Endothelial cell of umbilical vein (primary cell): Measurements from ENCODE around the gene FHIT. TPM values are rescaled to one million over a fixed set of nuclear protein-coding genes. Genes with fewer than 3 reads are reported as not detected.

Source experiments
- BruUV-seq: library from RNA; stranded (reverse); fragments of 400-500 nt; replicated peaks from 2 replicates; lab custom pipeline; 2021; lab: Mats Ljungman, UMichigan
- CTCF ChIA-PET: fragments of 300-600, 350-600 bp; sonication (Branson Sonifier 250); formaldehyde crosslinking; loops from one replicate; lab custom pipeline; 2021; ENCODE audit warnings: antibody characterized with exemption, inconsistent platforms; lab: Charles Lee
- POLR2A ChIA-PET: fragments of 300-600, 350-600 bp; sonication (Branson Sonifier 250); formaldehyde crosslinking; loops from one replicate; lab custom pipeline; 2021; ENCODE audit warnings: antibody characterized with exemption, inconsistent platforms; lab: Charles Lee
- DNase-seq: peaks from one replicate; pipeline ENCODE4 v3.0.0-alpha.2; 2011; ENCODE audit warnings: low read depth, low spot score
- FAIRE-seq: peaks from 2 replicates; lab custom pipeline; 2011; peaks lifted over from hg19 to GRCh38; lab: Jason Lieb, UNC
- H2AFZ ChIP-seq: 2 replicates; pipeline ENCODE4 v1.6.0; 2012; ENCODE audit warnings: low read depth, low read length, control low read depth, inconsistent platforms
- H3K27ac ChIP-seq: 2 replicates; pipeline ENCODE4 v1.5.1; 2011; ENCODE audit warnings: low read depth, mild to moderate bottlenecking, control low read depth, low read length, moderate library complexity; ENCODE audit not compliant: insufficient read depth
- H3K27me3 ChIP-seq, 2 experiments: 2 replicates each; pipeline versions ENCODE4 v1.6.0 to v1.6.1; 2011; ENCODE audit warnings: low read length in 2 of 2, mixed read lengths in 1 of 2; ENCODE audit not compliant: control insufficient read depth in 2 of 2, insufficient read depth in 2 of 2
- H3K36me3 ChIP-seq, 2 experiments: 2 replicates in 1 of 2; 3 replicates in 1 of 2; pipeline ENCODE4 v1.5.1; 2011; ENCODE audit warnings: low read length in 2 of 2, mild to moderate bottlenecking in 1 of 2, moderate library complexity in 1 of 2; ENCODE audit not compliant: control insufficient read depth in 2 of 2, insufficient read depth in 2 of 2; ENCODE audit errors: extremely low read depth in 1 of 2
- H3K4me1 ChIP-seq: 3 replicates; pipeline ENCODE4 v1.5.1; 2011; ENCODE audit warnings: mild to moderate bottlenecking, low read length; ENCODE audit not compliant: control insufficient read depth, insufficient read depth; ENCODE audit errors: extremely low read depth
- H3K4me2 ChIP-seq: 2 replicates; pipeline ENCODE4 v1.6.1; 2011; ENCODE audit warnings: low read length, control low read depth, mixed read lengths; ENCODE audit not compliant: insufficient read depth
- H3K4me3 ChIP-seq, 3 experiments: fragments of 200-600 bp in 1 of 3; sonication (generic), shearing (Covaris generic) in 1 of 3; replicated peaks in 1 of 3; 2 replicates each; pipeline ENCODE4 v1.5.1; 2011 to 2016; ENCODE audit warnings: control low read depth in 3 of 3, low read length in 3 of 3, mild to moderate bottlenecking in 2 of 3, inconsistent platforms in 1 of 3, low read depth in 1 of 3, moderate library complexity in 1 of 3; ENCODE audit not compliant: insufficient read depth in 1 of 3
- H3K79me2 ChIP-seq: 2 replicates; pipeline ENCODE4 v1.6.0; 2012; ENCODE audit warnings: low read length, inconsistent platforms; ENCODE audit not compliant: control insufficient read depth, insufficient read depth
- H3K9ac ChIP-seq: replicated peaks from 2 replicates; pipeline ENCODE3; 2011; ENCODE audit warnings: low read length, control low read depth; ENCODE audit not compliant: insufficient read depth; ENCODE audit errors: extremely low read depth
- H3K9me1 ChIP-seq: replicated peaks from 3 replicates; pipeline ENCODE4 v1.6.0; 2011; ENCODE audit warnings: mild to moderate bottlenecking, low read length; ENCODE audit not compliant: control insufficient read depth, insufficient read depth; ENCODE audit errors: extremely low read depth
- H3K9me3 ChIP-seq: replicated peaks from 2 replicates; pipeline ENCODE4 v1.5.1; 2012; ENCODE audit warnings: low read length, inconsistent platforms; ENCODE audit not compliant: control insufficient read depth, insufficient read depth
- H4K20me1 ChIP-seq: replicated peaks from 2 replicates; pipeline ENCODE3; 2011; ENCODE audit warnings: mild to moderate bottlenecking, low read length; ENCODE audit not compliant: control insufficient read depth, insufficient read depth; ENCODE audit errors: extremely low read depth
- CTCF ChIP-seq, 2 donors: IDR thresholded peaks; 1 replicate in 1 of 2; 2 replicates in 1 of 2; pipeline ENCODE4 v1.5.1; 2011; ENCODE audit warnings: low read length in 2 of 2, mild to moderate bottlenecking in 2 of 2, moderate library complexity in 2 of 2, control low read depth in 1 of 2, inconsistent platforms in 1 of 2, low read depth in 1 of 2; ENCODE audit not compliant: insufficient read depth in 1 of 2; ENCODE audit errors: extremely low read depth in 1 of 2
- EZH2 ChIP-seq: IDR thresholded peaks from 2 replicates; pipeline ENCODE4 v1.6.1; 2012; ENCODE audit warnings: borderline replicate concordance, low read depth, mild to moderate bottlenecking, moderate library complexity, low read length, inconsistent platforms; ENCODE audit not compliant: severe bottlenecking
- FOS ChIP-seq: IDR thresholded peaks from 2 replicates; pipeline ENCODE4 v1.6.1; 2011; ENCODE audit warnings: mild to moderate bottlenecking, low read length, moderate library complexity, borderline replicate concordance; ENCODE audit not compliant: insufficient read depth
- GATA2 ChIP-seq: IDR thresholded peaks from 2 replicates; pipeline ENCODE4 v1.7.0; 2011; ENCODE audit warnings: low read depth, mild to moderate bottlenecking, moderate library complexity, mixed read lengths, low read length; ENCODE audit not compliant: insufficient read length, insufficient read depth
- JUN ChIP-seq: IDR thresholded peaks from 2 replicates; pipeline ENCODE4 v1.6.1; 2011; ENCODE audit warnings: borderline replicate concordance, low read depth; ENCODE audit not compliant: insufficient read length, insufficient read depth
- MYC ChIP-seq: IDR thresholded peaks from one replicate; pipeline ENCODE4 v1.6.1; 2011; ENCODE audit warnings: mild to moderate bottlenecking, low read depth, low read length
- POLR2A ChIP-seq: IDR thresholded peaks from 2 replicates; pipeline ENCODE4 v1.6.1; 2012; ENCODE audit warnings: low read depth, mild to moderate bottlenecking, control low read depth, low read length
- POLR2AphosphoS5 ChIP-seq: IDR thresholded peaks from 2 replicates; pipeline ENCODE4 v1.6.1; 2012; ENCODE audit warnings: low read depth, mild to moderate bottlenecking, control low read depth, low read length, moderate library complexity; ENCODE audit not compliant: insufficient read depth
- dilution Hi-C: fragments of 300-500 bp; cut with MboI; formaldehyde crosslinking; loops from one replicate; pipeline ENCODE4 v1.15.0; 2019; ENCODE audit warnings: low sequenced_read_pairs; ENCODE audit not compliant: extremely low pct_ligation_motif_present
- intact Hi-C: fragments of 100-400 bp; cut with micrococcal nuclease; formaldehyde crosslinking; loops from one replicate; pipeline ENCODE4 v1.10.0; 2022
- polyA plus RNA-seq, 4 experiments: library from polyadenylated mRNA; depleted of rRNA in 3 of 4; stranded (reverse) in 3 of 4; unstranded in 1 of 4; fragments of >200 nt; gene quantifications; 2 replicates each; pipeline versions ENCODE4 v1.2.1 to v1.2.3, GENCODE V29; 2011 to 2012; ENCODE audit warnings: missing spikeins in 1 of 4
- total RNA-seq: library from RNA; stranded (reverse); gene quantifications from 2 replicates; pipeline ENCODE4 v1.2.3, GENCODE V29; 2021
- TF ChIP-seq, protein P1 (sequence below): IDR thresholded peaks from 2 replicates; pipeline ENCODE4 v1.6.1; 2011; ENCODE audit not compliant: insufficient read depth, insufficient read length

The FHIT gene
- total and polyA plus RNA-seq, 2 donors (not counting 3 experiments of a cell fraction or from before 2014, with no cell fraction given), result 0.47 to 2.2 TPM

GRCh38 chr3:60707452-60708020, 543.7 kb downstream of the FHIT start:
- dilution Hi-C loops, result no loop called here
- DNase-seq (no peak), FAIRE-seq (no peak)
- TF ChIP-seq JUN, result no peak
- TF ChIP-seq MYC, result no peak
- TF ChIP-seq CTCF (IDR thresholded peaks at IDR 0.05; ENCODE audit: extremely low read depth in 1 of 2, insufficient read depth in 1 of 2, low read depth in 1 of 2, low read length in 2 of 2), result no peak
- no peak for TF ChIP-seq FOS
- no peak for TF ChIP-seq POLR2AphosphoS5
- TF ChIP-seq GATA2, result no peak
- TF ChIP-seq, protein P1, sequence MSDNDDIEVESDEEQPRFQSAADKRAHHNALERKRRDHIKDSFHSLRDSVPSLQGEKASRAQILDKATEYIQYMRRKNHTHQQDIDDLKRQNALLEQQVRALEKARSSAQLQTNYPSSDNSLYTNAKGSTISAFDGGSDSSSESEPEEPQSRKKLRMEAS, result no peak
- no peak for TF ChIP-seq POLR2A
- TF ChIP-seq EZH2, result no peak
- Histone ChIP-seq H3K27me3 (no peaks in the 10 kb centered on the region), H3K27ac (no peak overlapping the region), H3K36me3 (no peaks in the 10 kb centered on the region), H4K20me1 (no peaks in the 10 kb centered on the region), H3K4me2 (no peak overlapping the region), H3K79me2 (no peaks in the 10 kb centered on the region), H3K9me3 (no peaks in the 10 kb centered on the region), H2AFZ (no peak overlapping the region), H3K9me1 (no peaks in the 10 kb centered on the region), H3K4me3 (no peak overlapping the region), H3K9ac (no peak overlapping the region), H3K4me1 (no peaks in the 10 kb centered on the region)
- ChIA-PET CTCF (no interaction called here), POLR2A (no interaction called here)
- intact Hi-C loops, result no loop called here
- no TSS peak for BruUV-seq
